22Rv1 (cell line): Measurements from ENCODE around the gene CAMSAP1.

ENCODE experiments used
- ZFX ChIP-seq: fragments of 450-650 bp; IDR thresholded peaks from 2 replicates; pipeline ENCODE4 v1.6.1; 2017; ENCODE audit warnings: antibody characterized with exemption, borderline replicate concordance
- TF ChIP-seq, protein P1 (sequence below): fragments of 450-650 bp; IDR thresholded peaks from 2 replicates; pipeline ENCODE4 v1.5.1; 2017; ENCODE audit warnings: mild to moderate bottlenecking

DNA sequence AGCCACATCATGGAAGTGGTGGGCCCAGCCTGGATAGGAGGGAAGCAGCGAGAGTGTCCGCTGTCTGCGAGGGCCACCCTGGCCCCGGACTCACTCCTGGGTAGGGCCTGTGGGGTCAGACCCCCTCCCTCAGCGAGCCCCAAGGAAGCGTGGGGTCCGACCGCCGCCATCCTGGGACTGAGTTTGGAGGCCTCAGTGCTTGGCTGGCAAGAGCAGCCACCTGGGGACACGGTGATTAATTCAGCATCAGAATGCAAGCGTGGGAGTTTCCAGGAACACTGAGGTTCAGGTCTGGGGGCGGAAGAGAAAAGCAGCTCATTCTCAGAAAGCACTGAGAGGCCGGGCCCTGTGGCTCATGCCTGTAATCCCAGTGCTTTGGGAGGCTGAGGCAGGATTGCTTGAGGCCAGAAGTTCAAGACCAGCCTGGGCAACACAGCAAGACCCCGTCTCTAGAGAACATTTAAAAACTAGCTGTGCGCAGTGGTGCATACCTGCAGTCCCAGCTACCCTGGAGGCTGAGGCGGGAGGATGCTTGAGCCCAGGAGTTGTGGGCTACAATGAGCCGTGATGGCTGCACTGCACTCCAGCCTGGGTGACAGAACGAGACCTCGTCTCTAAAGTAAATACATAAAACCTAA lies 18.3 kb upstream of the CAMSAP1 start:
- TF ChIP-seq, protein P1, sequence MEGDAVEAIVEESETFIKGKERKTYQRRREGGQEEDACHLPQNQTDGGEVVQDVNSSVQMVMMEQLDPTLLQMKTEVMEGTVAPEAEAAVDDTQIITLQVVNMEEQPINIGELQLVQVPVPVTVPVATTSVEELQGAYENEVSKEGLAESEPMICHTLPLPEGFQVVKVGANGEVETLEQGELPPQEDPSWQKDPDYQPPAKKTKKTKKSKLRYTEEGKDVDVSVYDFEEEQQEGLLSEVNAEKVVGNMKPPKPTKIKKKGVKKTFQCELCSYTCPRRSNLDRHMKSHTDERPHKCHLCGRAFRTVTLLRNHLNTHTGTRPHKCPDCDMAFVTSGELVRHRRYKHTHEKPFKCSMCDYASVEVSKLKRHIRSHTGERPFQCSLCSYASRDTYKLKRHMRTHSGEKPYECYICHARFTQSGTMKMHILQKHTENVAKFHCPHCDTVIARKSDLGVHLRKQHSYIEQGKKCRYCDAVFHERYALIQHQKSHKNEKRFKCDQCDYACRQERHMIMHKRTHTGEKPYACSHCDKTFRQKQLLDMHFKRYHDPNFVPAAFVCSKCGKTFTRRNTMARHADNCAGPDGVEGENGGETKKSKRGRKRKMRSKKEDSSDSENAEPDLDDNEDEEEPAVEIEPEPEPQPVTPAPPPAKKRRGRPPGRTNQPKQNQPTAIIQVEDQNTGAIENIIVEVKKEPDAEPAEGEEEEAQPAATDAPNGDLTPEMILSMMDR: no peak
- no peak for TF ChIP-seq ZFX
